HepG2 (cell line): Measurements from ENCODE around the gene HOXD9. TPM values are rescaled to one million over a fixed set of nuclear protein-coding genes. Genes with fewer than 3 reads are reported as not detected.

Experiments
- ATAC-seq: fragments of 200-7000 bp; cut with Tn5 transposase; 3 replicates; pipeline ENCODE4 v1.9.1; 2020; ENCODE audit warnings: mild to moderate bottlenecking, moderate library complexity
- BruUV-seq: library from RNA; stranded (reverse); fragments of 400-500 nt; replicated peaks from 2 replicates; lab custom pipeline; 2021; lab: Mats Ljungman, UMichigan
- CTCF ChIA-PET: fragments of 300-600 bp; formaldehyde crosslinking; extraction: SDS; loops from one replicate; lab custom pipeline; 2021; ENCODE audit warnings: low total read pairs, inconsistent platforms, low intra/inter-chr PET ratio; lab: Yijun Ruan, JAX
- POLR2A ChIA-PET: fragments of 350-600 bp; sonication (Branson Sonifier 250); formaldehyde crosslinking; loops from one replicate; lab custom pipeline; 2020; ENCODE audit warnings: antibody characterized with exemption, inconsistent platforms; lab: Yijun Ruan, JAX
- DNase-seq: peaks from one replicate; pipeline ENCODE4 v3.0.0-alpha.2; 2015; ENCODE audit warnings: low spot score
- FAIRE-seq: peaks from 3 replicates; lab custom pipeline; 2011; peaks lifted over from hg19 to GRCh38; lab: Jason Lieb, UNC
- H2AFZ ChIP-seq: one replicate; pipeline ENCODE4 v1.6.1; 2011; ENCODE audit warnings: low read length, inconsistent platforms
- H3K27ac ChIP-seq: fragments of 300-600 bp; 3 replicates; pipeline ENCODE4 v1.8.0; 2011; ENCODE audit warnings: mixed run types, mild to moderate bottlenecking, mixed read lengths, low read length, inconsistent platforms; ENCODE audit not compliant: insufficient read depth; ENCODE audit errors: extremely low read length
- H3K27me3 ChIP-seq, 2 experiments: fragments of 200-600 bp in 1 of 2; 2 replicates in 1 of 2; 3 replicates in 1 of 2; pipeline versions ENCODE4 v1.6.0 to v1.8.0; 2011; ENCODE audit warnings: low read length in 2 of 2, mild to moderate bottlenecking in 2 of 2, moderate library complexity in 2 of 2, inconsistent platforms in 1 of 2; ENCODE audit not compliant: insufficient read depth in 2 of 2, control insufficient read depth in 1 of 2
- H3K36me3 ChIP-seq, 2 experiments: fragments of 200-600 bp in 1 of 2; replicated peaks in 1 of 2; 2 replicates in 1 of 2; 3 replicates in 1 of 2; pipeline versions ENCODE4 v1.5.1 to v1.8.0; 2011; ENCODE audit warnings: low read length in 2 of 2, inconsistent platforms in 1 of 2; ENCODE audit not compliant: insufficient read depth in 2 of 2, control insufficient read depth in 1 of 2
- H3K4me1 ChIP-seq: 2 replicates; pipeline ENCODE4 v1.5.1; 2012; ENCODE audit warnings: low read length, inconsistent platforms; ENCODE audit not compliant: insufficient read depth
- H3K4me2 ChIP-seq: 2 replicates; pipeline ENCODE4 v1.6.0; 2011; ENCODE audit warnings: low read depth, low read length, inconsistent platforms
- H3K4me3 ChIP-seq, 3 experiments: fragments of 200-600 bp in 1 of 3; sonication (generic), shearing (Covaris generic) in 1 of 3; replicated peaks in 1 of 3; 2 replicates each; pipeline ENCODE4 v1.5.1; 2011 to 2016; ENCODE audit warnings: low read length in 3 of 3, inconsistent platforms in 2 of 3, low read depth in 2 of 3, mild to moderate bottlenecking in 2 of 3, control low read depth in 1 of 3, mixed read lengths in 1 of 3; ENCODE audit not compliant: insufficient read depth in 1 of 3
- H3K79me2 ChIP-seq: one replicate; pipeline ENCODE4 v1.6.1; 2011; ENCODE audit warnings: low read length, inconsistent platforms; ENCODE audit not compliant: insufficient read depth
- H3K9ac ChIP-seq: 2 replicates; pipeline ENCODE4 v1.6.0; 2011; ENCODE audit warnings: mild to moderate bottlenecking, low read depth, low read length, inconsistent platforms; ENCODE audit not compliant: insufficient read depth
- H3K9me3 ChIP-seq: 2 replicates; pipeline ENCODE4 v1.5.1; 2012; ENCODE audit warnings: mild to moderate bottlenecking, low read length
- H4K20me1 ChIP-seq: 2 replicates; pipeline ENCODE4 v1.6.0; 2011; ENCODE audit warnings: inconsistent platforms, mild to moderate bottlenecking, low read length, moderate library complexity; ENCODE audit not compliant: insufficient read depth
- CAMTA2 ChIP-seq: sonication (generic); formaldehyde crosslinking; IDR thresholded peaks from 2 replicates; pipeline ENCODE4 v1.4.0; 2020; ENCODE audit warnings: mild to moderate bottlenecking, missing genetic modification reagents, borderline replicate concordance
- EEA1 ChIP-seq: sonication (generic); formaldehyde crosslinking; IDR thresholded peaks from 2 replicates; pipeline ENCODE4 v1.5.1; 2020; ENCODE audit warnings: mild to moderate bottlenecking, missing genetic modification reagents, borderline replicate concordance
- EHMT2 ChIP-seq: fragments of 200-600 bp; sonication (generic); IDR thresholded peaks from 2 replicates; pipeline ENCODE4 v1.7.0; 2017; ENCODE audit warnings: antibody characterized with exemption, low read depth, low read length, borderline replicate concordance
- FOXP1 ChIP-seq, 2 experiments: fragments of 450-650 bp in 1 of 2; IDR thresholded peaks; 2 replicates each; pipeline ENCODE4 v1.6.1; 2017 to 2018; ENCODE audit warnings: antibody characterized with exemption in 1 of 2
- GZF1 ChIP-seq: sonication (generic); formaldehyde crosslinking; IDR thresholded peaks from 2 replicates; pipeline ENCODE4 v1.5.1; 2020; ENCODE audit warnings: mild to moderate bottlenecking, missing genetic modification reagents
- NFE2L1 ChIP-seq: sonication (generic); formaldehyde crosslinking; IDR thresholded peaks from 2 replicates; pipeline ENCODE4 v1.4.0; 2020; ENCODE audit warnings: missing genetic modification reagents, mild to moderate bottlenecking, borderline replicate concordance
- PCBP1 ChIP-seq: fragments of 200-400 bp; formaldehyde crosslinking; IDR thresholded peaks from 2 replicates; pipeline ENCODE4 v1.6.1; 2017; ENCODE audit warnings: mild to moderate bottlenecking, low read depth, low read length, borderline replicate concordance
- PPARG ChIP-seq: conservative IDR thresholded peaks from 2 replicates; pipeline ENCODE4 v1.6.1; 2016; ENCODE audit warnings: missing biosample characterization, missing genetic modification reagents
- RAD51 ChIP-seq: fragments of 450-650 bp; IDR thresholded peaks from 2 replicates; pipeline ENCODE4 v1.6.1; 2016; ENCODE audit warnings: borderline replicate concordance
- RBAK ChIP-seq: sonication (generic); formaldehyde crosslinking; IDR thresholded peaks from 2 replicates; pipeline ENCODE4 v1.5.1; 2020; ENCODE audit warnings: mild to moderate bottlenecking, missing genetic modification reagents
- TGIF2 ChIP-seq: IDR thresholded peaks from 2 replicates; pipeline ENCODE4 v1.6.1; 2016; ENCODE audit warnings: control low read depth, missing compliant biosample characterization
- ZNF737 ChIP-seq: sonication (generic); formaldehyde crosslinking; IDR thresholded peaks from 2 replicates; pipeline ENCODE4 v1.5.0; 2020; ENCODE audit warnings: missing genetic modification reagents, mild to moderate bottlenecking, borderline replicate concordance
- ZNF878 ChIP-seq: sonication (generic); formaldehyde crosslinking; IDR thresholded peaks from 2 replicates; pipeline ENCODE4 v1.8.1; 2023; ENCODE audit warnings: mild to moderate bottlenecking, missing genetic modification reagents, moderate library complexity
- WGBS: methylation state at CpG from one replicate; pipeline ENCODE4 v1.1.6; 2017; ENCODE audit warnings: low lambda C conversion rate; 5-methylcytosine and 5-hydroxymethylcytosine counted together
- in situ Hi-C: cut with HindIII; loops from 2 replicates; pipeline ENCODE4 v1.10.0; 2017; ENCODE audit warnings: low pct_unique_long_range_greater_than_20kb; ENCODE audit not compliant: extremely low pct_ligation_motif_present
- intact Hi-C: fragments of 100-400 bp; cut with micrococcal nuclease; formaldehyde crosslinking; loops from one replicate; pipeline ENCODE4 v1.10.0; 2022; ENCODE audit not compliant: unreplicated experiment
- polyA plus RNA-seq, 8 experiments: library from polyadenylated mRNA; depleted of rRNA in 3 of 8; stranded (reverse) in 7 of 8; unstranded in 1 of 8; fragments of >200 nt; fragmentation: Illumina TruSeq in 4 of 8; extraction: Trizol in 4 of 8; gene quantifications; 2 replicates each; pipeline versions ENCODE4 v1.2.1 to v1.2.3, GENCODE V29; 2011 to 2016; ENCODE audit warnings: low read depth in 4 of 8, missing spikeins in 1 of 8, mixed read lengths in 1 of 8; ENCODE audit not compliant: insufficient read depth in 1 of 8
- total RNA-seq, 5 experiments: library from RNA; depleted of rRNA; stranded (reverse); fragments of >200 nt; fragmentation: Illumina TruSeq; extraction: Trizol; gene quantifications; 2 replicates each; pipeline ENCODE4 v1.2.3, GENCODE V29; 2016; ENCODE audit warnings: low read depth in 1 of 5
- TF ChIP-seq, protein P1 (sequence below): sonication (generic); formaldehyde crosslinking; conservative IDR thresholded peaks from 2 replicates; pipeline ENCODE4 v1.4.0; 2020; ENCODE audit warnings: missing genetic modification reagents
- TF ChIP-seq, protein P2 (sequence below): sonication (generic); formaldehyde crosslinking; IDR thresholded peaks from 2 replicates; pipeline ENCODE4 v1.4.0; 2020; ENCODE audit warnings: missing genetic modification reagents
- TF ChIP-seq, protein P3 (sequence below): IDR thresholded peaks from 2 replicates; pipeline ENCODE4 v1.6.1; 2012; ENCODE audit warnings: low read depth, low read length, improper control_type of control experiment
- TF ChIP-seq, protein P4 (sequence below): sonication (generic); formaldehyde crosslinking; conservative IDR thresholded peaks from 2 replicates; pipeline ENCODE4 v1.4.0; 2020; ENCODE audit warnings: missing genetic modification reagents

The HOXD9 gene
- total and polyA plus RNA-seq, 2 of the 13 experiments (the other 11 are each of a cell fraction or from before 2014, with no cell fraction given), result not detected

DNA sequence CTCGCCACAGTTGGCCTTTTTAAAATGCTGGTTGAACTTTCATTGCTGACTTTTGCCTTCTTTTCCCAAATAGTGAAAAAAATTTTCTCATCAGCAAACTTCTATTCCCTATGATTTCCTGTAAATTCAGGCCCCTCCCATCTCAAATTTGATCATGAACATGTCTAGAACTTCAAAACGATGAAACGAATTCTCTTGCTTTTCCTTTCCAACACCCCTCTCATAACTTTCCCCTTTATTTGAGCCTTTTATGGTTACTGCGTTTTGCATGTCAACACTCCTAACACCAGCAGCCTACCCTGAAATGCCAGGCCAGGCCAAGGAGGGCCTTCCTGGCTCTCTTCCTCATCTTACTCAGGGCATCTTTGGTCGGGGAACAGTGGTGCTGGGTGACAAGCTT, 31.7 kb upstream of the HOXD9 start:
- no peak overlapping the region for H2AFZ ChIP-seq
- in situ Hi-C loops, result no loop called here
- no peak overlapping the region for H3K9ac ChIP-seq
- H3K79me2 ChIP-seq, result no peaks in the 10 kb centered on the region
- 7% methylated on average over 5 of the region's 5 CpGs for WGBS
- H3K4me1 ChIP-seq, result peaks cover 21% of the 10 kb centered on the region
- no peak for FAIRE-seq
- no peaks in the 10 kb centered on the region for H3K36me3 ChIP-seq
- intact Hi-C loops, result no loop called here
- BruUV-seq, result no TSS peak
- no peak for DNase-seq
- H4K20me1 ChIP-seq, result no peaks in the 10 kb centered on the region
- no peak for ATAC-seq
- no peaks in the 10 kb centered on the region for H3K9me3 ChIP-seq
- no peak overlapping the region for H3K27ac ChIP-seq
- no peak overlapping the region for H3K4me2 ChIP-seq
- no peak overlapping the region for H3K4me3 ChIP-seq
- H3K27me3 ChIP-seq, result peaks cover 18 to 94% of the 10 kb centered on the region in 2 experiments
- CTCF ChIA-PET, result no interaction called here
- POLR2A ChIA-PET, result no interaction called here
- no peak for TF ChIP-seq EHMT2
- TF ChIP-seq, protein P1, sequence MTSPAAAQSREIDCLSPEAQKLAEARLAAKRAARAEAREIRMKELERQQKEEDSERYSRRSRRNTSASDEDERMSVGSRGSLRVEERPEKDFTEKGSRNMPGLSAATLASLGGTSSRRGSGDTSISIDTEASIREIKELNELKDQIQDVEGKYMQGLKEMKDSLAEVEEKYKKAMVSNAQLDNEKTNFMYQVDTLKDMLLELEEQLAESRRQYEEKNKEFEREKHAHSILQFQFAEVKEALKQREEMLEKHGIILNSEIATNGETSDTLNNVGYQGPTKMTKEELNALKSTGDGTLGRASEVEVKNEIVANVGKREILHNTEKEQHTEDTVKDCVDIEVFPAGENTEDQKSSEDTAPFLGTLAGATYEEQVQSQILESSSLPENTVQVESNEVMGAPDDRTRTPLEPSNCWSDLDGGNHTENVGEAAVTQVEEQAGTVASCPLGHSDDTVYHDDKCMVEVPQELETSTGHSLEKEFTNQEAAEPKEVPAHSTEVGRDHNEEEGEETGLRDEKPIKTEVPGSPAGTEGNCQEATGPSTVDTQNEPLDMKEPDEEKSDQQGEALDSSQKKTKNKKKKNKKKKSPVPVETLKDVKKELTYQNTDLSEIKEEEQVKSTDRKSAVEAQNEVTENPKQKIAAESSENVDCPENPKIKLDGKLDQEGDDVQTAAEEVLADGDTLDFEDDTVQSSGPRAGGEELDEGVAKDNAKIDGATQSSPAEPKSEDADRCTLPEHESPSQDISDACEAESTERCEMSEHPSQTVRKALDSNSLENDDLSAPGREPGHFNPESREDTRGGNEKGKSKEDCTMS (CRISPR knock-in tag), result no peak
- TF ChIP-seq EEA1 (CRISPR knock-in tag), result no peak
- TF ChIP-seq, protein P2, sequence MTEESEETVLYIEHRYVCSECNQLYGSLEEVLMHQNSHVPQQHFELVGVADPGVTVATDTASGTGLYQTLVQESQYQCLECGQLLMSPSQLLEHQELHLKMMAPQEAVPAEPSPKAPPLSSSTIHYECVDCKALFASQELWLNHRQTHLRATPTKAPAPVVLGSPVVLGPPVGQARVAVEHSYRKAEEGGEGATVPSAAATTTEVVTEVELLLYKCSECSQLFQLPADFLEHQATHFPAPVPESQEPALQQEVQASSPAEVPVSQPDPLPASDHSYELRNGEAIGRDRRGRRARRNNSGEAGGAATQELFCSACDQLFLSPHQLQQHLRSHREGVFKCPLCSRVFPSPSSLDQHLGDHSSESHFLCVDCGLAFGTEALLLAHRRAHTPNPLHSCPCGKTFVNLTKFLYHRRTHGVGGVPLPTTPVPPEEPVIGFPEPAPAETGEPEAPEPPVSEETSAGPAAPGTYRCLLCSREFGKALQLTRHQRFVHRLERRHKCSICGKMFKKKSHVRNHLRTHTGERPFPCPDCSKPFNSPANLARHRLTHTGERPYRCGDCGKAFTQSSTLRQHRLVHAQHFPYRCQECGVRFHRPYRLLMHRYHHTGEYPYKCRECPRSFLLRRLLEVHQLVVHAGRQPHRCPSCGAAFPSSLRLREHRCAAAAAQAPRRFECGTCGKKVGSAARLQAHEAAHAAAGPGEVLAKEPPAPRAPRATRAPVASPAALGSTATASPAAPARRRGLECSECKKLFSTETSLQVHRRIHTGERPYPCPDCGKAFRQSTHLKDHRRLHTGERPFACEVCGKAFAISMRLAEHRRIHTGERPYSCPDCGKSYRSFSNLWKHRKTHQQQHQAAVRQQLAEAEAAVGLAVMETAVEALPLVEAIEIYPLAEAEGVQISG (CRISPR knock-in tag), result no peak
- TF ChIP-seq, protein P3, sequence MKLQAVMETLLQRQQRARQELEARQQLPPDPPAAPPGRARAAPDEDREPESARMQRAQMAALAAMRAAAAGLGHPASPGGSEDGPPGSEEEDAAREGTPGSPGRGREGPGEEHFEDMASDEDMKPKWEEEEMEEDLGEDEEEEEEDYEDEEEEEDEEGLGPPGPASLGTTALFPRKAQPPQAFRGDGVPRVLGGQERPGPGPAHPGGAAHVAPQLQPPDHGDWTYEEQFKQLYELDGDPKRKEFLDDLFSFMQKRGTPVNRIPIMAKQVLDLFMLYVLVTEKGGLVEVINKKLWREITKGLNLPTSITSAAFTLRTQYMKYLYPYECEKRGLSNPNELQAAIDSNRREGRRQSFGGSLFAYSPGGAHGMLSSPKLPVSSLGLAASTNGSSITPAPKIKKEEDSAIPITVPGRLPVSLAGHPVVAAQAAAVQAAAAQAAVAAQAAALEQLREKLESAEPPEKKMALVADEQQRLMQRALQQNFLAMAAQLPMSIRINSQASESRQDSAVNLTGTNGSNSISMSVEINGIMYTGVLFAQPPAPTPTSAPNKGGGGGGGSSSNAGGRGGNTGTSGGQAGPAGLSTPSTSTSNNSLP, result no peak
- no peak for TF ChIP-seq CAMTA2 (CRISPR knock-in tag)
- no peak for TF ChIP-seq PCBP1
- no peak for TF ChIP-seq NFE2L1
- no peak for TF ChIP-seq ZNF878
- no peak for TF ChIP-seq ZNF737 (CRISPR knock-in tag)
- TF ChIP-seq FOXP1 (IDR thresholded peaks at IDR 0.05), result no peak
- TF ChIP-seq FOXP1 (CRISPR knock-in tag; IDR thresholded peaks at IDR 0.05), result no peak
- TF ChIP-seq RAD51, result no peak
- TF ChIP-seq RBAK (CRISPR knock-in tag), result no peak
- no peak for TF ChIP-seq PPARG (CRISPR knock-in tag)
- TF ChIP-seq GZF1 (CRISPR knock-in tag), result no peak
- TF ChIP-seq TGIF2, result no peak
- TF ChIP-seq, protein P4, sequence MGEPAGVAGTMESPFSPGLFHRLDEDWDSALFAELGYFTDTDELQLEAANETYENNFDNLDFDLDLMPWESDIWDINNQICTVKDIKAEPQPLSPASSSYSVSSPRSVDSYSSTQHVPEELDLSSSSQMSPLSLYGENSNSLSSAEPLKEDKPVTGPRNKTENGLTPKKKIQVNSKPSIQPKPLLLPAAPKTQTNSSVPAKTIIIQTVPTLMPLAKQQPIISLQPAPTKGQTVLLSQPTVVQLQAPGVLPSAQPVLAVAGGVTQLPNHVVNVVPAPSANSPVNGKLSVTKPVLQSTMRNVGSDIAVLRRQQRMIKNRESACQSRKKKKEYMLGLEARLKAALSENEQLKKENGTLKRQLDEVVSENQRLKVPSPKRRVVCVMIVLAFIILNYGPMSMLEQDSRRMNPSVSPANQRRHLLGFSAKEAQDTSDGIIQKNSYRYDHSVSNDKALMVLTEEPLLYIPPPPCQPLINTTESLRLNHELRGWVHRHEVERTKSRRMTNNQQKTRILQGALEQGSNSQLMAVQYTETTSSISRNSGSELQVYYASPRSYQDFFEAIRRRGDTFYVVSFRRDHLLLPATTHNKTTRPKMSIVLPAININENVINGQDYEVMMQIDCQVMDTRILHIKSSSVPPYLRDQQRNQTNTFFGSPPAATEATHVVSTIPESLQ (CRISPR knock-in tag), result no peak
